Gastrocnemius medialis (tissue), 4 donors: ENCODE data around the gene NDUFB10. TPM values are rescaled to one million over a fixed set of nuclear protein-coding genes. Genes with fewer than 3 reads are reported as not detected.
A peak's percentile ranks its signal among the peaks of the same experiment; 100 is the strongest.

Experiments
- ATAC-seq, 2 donors: fragments of 150-250 bp; one replicate each; pipeline ENCODE4 v1.9.1; 2016
- DNase-seq, 2 donors: peaks; one replicate each; pipeline ENCODE4 v3.0.0-alpha.2; 2019
- H3K27ac ChIP-seq, 4 donors: fragments of 200-600 bp; sonication (generic); 1 replicate in 1 of 4; 2 replicates in 3 of 4; pipeline ENCODE4 v1.5.1; 2016 to 2018; ENCODE audit warnings: mild to moderate bottlenecking in 2 of 4, moderate library complexity in 1 of 4
- H3K27me3 ChIP-seq, 3 donors: fragments of 200-600 bp; sonication (generic) in 2 of 3; 1 replicate in 1 of 3; 2 replicates in 2 of 3; pipeline versions ENCODE4 v1.5.1 to v1.6.0; 2016 to 2019; ENCODE audit warnings: mild to moderate bottlenecking in 1 of 3, moderate library complexity in 1 of 3
- H3K36me3 ChIP-seq, 2 donors: fragments of 200-600 bp; sonication (generic) in 1 of 2; one replicate each; pipeline ENCODE4 v1.5.1; 2017 to 2018
- H3K4me1 ChIP-seq, 2 donors: fragments of 200-600 bp; sonication (generic) in 1 of 2; one replicate each; pipeline ENCODE4 v1.5.1; 2016 to 2017; ENCODE audit warnings: mild to moderate bottlenecking in 2 of 2
- H3K4me3 ChIP-seq, 4 donors: fragments of 200-600 bp; sonication (generic) in 3 of 4; 1 replicate in 1 of 4; 2 replicates in 3 of 4; pipeline ENCODE4 v1.5.1; 2016 to 2019; ENCODE audit warnings: mild to moderate bottlenecking in 2 of 4
- H3K9me3 ChIP-seq, 3 donors: fragments of 200-600 bp; sonication (generic) in 2 of 3; 1 replicate in 1 of 3; 2 replicates in 2 of 3; pipeline ENCODE4 v1.5.1; 2016 to 2019
- POLR2A ChIP-seq, 2 donors: fragments of 450-650 bp; IDR thresholded peaks; one replicate each; pipeline ENCODE4 v1.6.1; 2017; ENCODE audit warnings: antibody characterized with exemption in 2 of 2, mild to moderate bottlenecking in 2 of 2, moderate library complexity in 2 of 2
- in situ Hi-C, 4 donors: fragments of 200-750 bp; cut with MboI; loops; one replicate each; pipeline versions ENCODE4 v1.15.0 to v1.8.0; 2017; ENCODE audit warnings: low sequenced_read_pairs in 4 of 4
- intact Hi-C: fragments of 100-400 bp; cut with DNase I; formaldehyde crosslinking; loops from one replicate; pipeline ENCODE4 v1.15.1; 2023; ENCODE audit warnings: low total_unique reads
- total RNA-seq, 4 donors: library from RNA; depleted of rRNA; stranded (reverse); fragments of >200 nt; gene quantifications; one replicate each; pipeline versions ENCODE4 v1.1.0 to v1.2.3, GENCODE V29; 2016
- TF ChIP-seq, protein P1 (sequence below), 5 experiments: fragments of 450-650 bp in 3 of 5; fragments of 200-600 bp in 2 of 5; sonication (generic) in 2 of 5; IDR thresholded peaks in 4 of 5; conservative IDR thresholded peaks in 1 of 5; 1 replicate in 4 of 5; 2 replicates in 1 of 5; pipeline ENCODE4 v1.5.1; 2016 to 2019; ENCODE audit warnings: antibody characterized with exemption in 5 of 5, mild to moderate bottlenecking in 3 of 5, moderate library complexity in 3 of 5

The NDUFB10 gene
- total RNA-seq, 4 donors from 2014 or later = 530 to 1,014 (median 743) TPM

DNA sequence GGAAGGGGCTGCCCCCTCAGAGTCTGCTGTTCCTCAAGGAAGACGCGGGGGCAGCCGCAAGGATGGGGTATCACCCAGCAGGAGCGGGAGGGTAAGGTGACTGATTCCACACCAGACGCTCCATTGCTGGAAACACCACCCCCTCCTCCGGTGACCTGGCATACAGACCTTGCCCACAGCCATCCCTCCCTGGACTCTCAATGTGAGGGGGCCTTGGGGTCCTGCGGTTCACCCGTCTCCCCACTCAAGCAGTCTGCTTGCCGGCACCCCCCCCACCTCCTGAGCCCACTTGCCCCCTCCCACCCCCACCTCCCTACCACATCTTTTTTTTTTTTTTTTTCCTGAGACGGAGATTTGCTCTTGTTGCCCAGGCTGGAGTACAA lies 29.0 kb upstream of the NDUFB10 start:
- H3K27ac ChIP-seq = no peak overlapping the region
- no peak overlapping the region for H3K4me3 ChIP-seq
- H3K36me3 ChIP-seq = no peaks in the 10 kb centered on the region
- in situ Hi-C loops (no loop called here), intact Hi-C loops (loop anchor here (5.0 kb wide), 1 partner anchor 148 kb away; the partner anchor contains the start of genes NUBP2 and SPSB3)
- ATAC-seq = no peak
- no peaks in the 10 kb centered on the region for H3K27me3 ChIP-seq
- no peaks in the 10 kb centered on the region for H3K9me3 ChIP-seq
- no peaks in the 10 kb centered on the region for H3K4me1 ChIP-seq
- TF ChIP-seq POLR2A (IDR thresholded peaks at IDR 0.05) = no peak
- TF ChIP-seq, protein P1, sequence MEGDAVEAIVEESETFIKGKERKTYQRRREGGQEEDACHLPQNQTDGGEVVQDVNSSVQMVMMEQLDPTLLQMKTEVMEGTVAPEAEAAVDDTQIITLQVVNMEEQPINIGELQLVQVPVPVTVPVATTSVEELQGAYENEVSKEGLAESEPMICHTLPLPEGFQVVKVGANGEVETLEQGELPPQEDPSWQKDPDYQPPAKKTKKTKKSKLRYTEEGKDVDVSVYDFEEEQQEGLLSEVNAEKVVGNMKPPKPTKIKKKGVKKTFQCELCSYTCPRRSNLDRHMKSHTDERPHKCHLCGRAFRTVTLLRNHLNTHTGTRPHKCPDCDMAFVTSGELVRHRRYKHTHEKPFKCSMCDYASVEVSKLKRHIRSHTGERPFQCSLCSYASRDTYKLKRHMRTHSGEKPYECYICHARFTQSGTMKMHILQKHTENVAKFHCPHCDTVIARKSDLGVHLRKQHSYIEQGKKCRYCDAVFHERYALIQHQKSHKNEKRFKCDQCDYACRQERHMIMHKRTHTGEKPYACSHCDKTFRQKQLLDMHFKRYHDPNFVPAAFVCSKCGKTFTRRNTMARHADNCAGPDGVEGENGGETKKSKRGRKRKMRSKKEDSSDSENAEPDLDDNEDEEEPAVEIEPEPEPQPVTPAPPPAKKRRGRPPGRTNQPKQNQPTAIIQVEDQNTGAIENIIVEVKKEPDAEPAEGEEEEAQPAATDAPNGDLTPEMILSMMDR (IDR thresholded peaks at IDR 0.05 in 4 of 5, conservative IDR thresholded peaks at IDR 0.05 in 1 of 5) = no peak
- no peak for DNase-seq

DNA sequence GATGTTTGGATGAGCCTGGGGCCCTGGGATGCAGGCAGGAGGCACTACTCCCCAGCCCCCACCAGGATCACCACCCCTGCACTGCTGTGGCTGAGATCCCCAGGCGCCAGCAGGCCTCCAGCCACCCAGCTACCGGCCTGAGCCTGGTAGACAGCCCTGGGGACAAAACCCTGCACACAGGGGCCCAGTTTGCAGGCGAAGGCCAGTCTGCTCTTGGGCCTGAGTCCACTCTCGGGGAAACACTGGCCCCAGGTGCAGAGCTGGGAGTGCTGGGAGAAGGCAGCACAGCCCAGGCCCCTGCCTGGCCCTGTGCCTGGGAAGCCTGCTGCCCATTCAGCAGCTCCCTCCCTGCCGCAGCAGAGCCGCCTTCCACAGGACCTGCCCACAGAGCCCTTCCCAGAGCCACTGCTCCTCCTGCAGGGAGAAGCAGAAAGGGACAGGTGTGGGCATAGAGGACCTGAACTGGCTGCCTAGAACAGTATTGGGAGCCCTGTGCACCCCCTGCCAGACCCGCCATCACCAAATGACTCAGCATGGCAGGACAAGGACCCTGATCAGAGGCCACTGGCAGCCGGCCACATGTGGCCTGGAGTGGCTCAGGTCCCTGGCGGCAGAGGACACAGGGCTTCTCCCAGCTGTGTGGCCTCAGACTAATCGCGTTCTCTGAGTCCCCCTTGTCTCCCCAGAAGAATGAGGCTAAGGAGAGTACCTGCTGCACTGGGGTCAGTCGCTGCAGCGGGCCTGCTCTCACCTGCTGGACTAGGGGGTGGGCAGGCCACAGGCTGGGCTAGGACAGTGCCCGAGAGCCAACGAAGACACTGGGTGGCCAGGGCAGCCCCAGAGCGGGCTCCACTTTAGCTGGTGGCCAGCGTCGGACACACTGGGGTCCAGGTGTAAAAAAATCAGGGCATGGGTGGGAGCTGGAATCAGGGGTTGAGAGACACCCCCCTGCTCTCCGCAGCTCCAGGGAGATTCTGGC lies 27.0 kb upstream of the NDUFB10 start:
- intact Hi-C loops = loop anchor here (5.0 kb wide), 1 partner anchor 150 kb away; the partner anchor contains the start of genes NUBP2 and SPSB3

DNA sequence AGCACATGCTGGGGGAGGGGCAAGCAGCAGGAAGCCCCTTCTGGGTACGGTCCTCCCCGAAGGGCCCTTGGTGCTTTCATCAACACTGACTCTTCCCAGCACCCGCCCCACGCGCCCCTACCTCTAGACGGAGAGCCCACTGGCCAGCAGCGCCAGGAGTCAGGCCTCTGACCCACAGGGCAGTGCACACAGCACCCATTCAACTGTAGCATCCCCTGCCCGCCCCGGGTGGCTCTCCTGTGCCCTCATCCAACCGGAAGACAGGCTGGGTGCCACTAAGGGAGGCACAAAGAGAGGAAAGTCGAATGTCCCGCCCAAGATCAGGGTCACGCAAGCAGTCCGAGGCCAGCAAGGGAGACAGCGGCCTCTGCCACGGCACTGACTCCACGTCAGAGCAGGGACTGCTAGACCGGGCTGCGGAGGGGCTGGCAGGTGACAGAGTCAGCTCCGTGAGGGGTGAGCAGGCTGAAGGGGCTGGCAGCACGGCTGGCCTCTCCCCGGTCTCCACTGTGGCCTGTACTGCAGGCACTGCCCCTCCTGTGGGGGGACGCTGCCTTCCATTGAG lies 26.2 kb upstream of the NDUFB10 start:
- in situ Hi-C loops (no loop called here), intact Hi-C loops (loop anchor here (5.0 kb wide), 1 partner anchor 151 kb away; the partner anchor contains the start of genes NUBP2 and SPSB3)
- no peak for DNase-seq
- Histone ChIP-seq H3K9me3 (no peaks in the 10 kb centered on the region), H3K36me3 (peaks cover 2 to 14% of the 10 kb centered on the region in 2 donors), H3K27ac (no peak overlapping the region), H3K4me1 (peaks cover 0 to 2% of the 10 kb centered on the region in 2 donors), H3K27me3 (no peaks in the 10 kb centered on the region), H3K4me3 (no peak overlapping the region)
- TF ChIP-seq, protein P1 (IDR thresholded peaks at IDR 0.05 in 4 of 5, conservative IDR thresholded peaks at IDR 0.05 in 1 of 5) = no peak
- peak in 1 of 2 donors; percentile 4 for TF ChIP-seq POLR2A (IDR thresholded peaks at IDR 0.05)
- no peak for ATAC-seq

More for the DNA sequence above, 27.0 kb upstream of the NDUFB10 start:
- DNase-seq = no peak
- peaks cover 0 to 6% of the 10 kb centered on the region in 2 donors for H3K36me3 ChIP-seq
- no peaks in the 10 kb centered on the region for H3K9me3 ChIP-seq
- no peaks in the 10 kb centered on the region for H3K4me1 ChIP-seq
- no peak overlapping the region for H3K27ac ChIP-seq
- no peak overlapping the region for H3K4me3 ChIP-seq
- ATAC-seq = no peak
- in situ Hi-C loops = no loop called here
- TF ChIP-seq, protein P1 (IDR thresholded peaks at IDR 0.05 in 4 of 5, conservative IDR thresholded peaks at IDR 0.05 in 1 of 5) = no peak
- peak in 1 of 2 donors; percentile 4 for TF ChIP-seq POLR2A (IDR thresholded peaks at IDR 0.05)
- H3K27me3 ChIP-seq = no peaks in the 10 kb centered on the region

DNA sequence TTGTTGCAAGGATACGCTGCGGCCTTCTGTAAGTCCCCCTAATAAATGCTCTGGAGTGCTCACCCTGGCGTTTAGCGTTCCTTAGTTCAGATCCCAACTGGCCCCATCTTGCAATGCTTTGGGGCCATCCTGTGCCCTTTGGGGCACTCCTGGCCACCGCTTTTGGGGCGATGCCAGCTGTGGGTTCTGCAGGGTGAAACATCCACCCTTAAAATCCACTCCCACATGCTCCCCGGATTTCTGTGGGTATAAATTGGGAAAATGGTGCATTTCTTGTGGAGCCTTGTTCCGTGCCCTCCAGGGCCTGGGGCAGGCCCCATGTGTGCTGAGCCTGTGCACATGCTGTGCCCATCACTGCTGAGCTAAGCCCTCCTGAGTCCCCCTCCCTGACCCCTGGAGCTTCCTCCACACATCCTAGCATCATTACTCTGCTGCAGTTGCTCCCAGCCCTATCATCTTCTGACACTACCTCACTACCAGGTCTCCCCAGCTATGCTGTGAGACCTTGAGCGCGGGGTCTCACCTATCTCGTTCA lies 22.3 kb upstream of the NDUFB10 start:
- no peak for ATAC-seq
- TF ChIP-seq, protein P1 (IDR thresholded peaks at IDR 0.05 in 4 of 5, conservative IDR thresholded peaks at IDR 0.05 in 1 of 5) = no peak
- no peak for TF ChIP-seq POLR2A (IDR thresholded peaks at IDR 0.05)
- no peaks in the 10 kb centered on the region for H3K27me3 ChIP-seq
- DNase-seq = no peak
- peaks cover 14 to 25% of the 10 kb centered on the region in 2 donors for H3K4me1 ChIP-seq
- peaks cover 4 to 39% of the 10 kb centered on the region in 2 donors for H3K36me3 ChIP-seq
- H3K27ac ChIP-seq = no peak overlapping the region
- no peaks in the 10 kb centered on the region for H3K9me3 ChIP-seq
- H3K4me3 ChIP-seq = no peak overlapping the region
- in situ Hi-C loops = no loop called here
- intact Hi-C loops = no loop called here
